RKO (cell line): ENCODE data around the gene NAXE.
"Not testable (repeated sequence)": the region's sequence is repeated elsewhere in the genome, so short reads cannot be mapped to it uniquely, and the experiment has no call there.

Experiments used
- DNase-seq: peaks from one replicate; pipeline ENCODE4 v3.0.0-alpha.2; 2016; ENCODE audit warnings: low spot score

The NAXE gene

DNA sequence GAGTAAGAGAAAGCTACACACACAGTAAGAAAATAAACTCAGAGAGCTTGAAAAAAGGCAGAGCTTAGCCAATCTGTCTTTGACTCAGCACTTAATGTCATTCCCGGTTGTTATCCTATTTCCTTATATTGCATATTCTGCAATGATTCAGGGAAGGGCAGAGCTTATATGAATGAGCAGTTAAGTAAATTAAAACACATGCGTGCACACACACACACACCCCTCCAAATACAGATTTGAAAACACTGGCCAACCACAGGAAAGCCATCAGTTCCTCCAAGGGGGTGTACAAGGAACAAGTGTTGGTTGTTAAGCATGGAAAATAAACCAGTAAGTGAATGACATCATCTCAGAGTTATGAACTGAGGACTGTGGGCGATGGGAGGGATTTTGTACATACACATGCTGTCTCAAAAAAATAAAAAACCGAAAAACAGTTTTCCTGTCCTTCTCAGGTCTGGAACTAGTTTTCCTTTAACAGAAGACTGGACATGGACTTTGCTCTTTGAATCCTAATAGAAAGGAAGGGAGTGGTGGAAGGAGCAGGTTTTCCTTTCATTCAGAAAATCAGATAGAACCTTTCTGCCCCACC is 20.2 kb upstream of the NAXE start:
- peak; percentile 88 for DNase-seq

DNA sequence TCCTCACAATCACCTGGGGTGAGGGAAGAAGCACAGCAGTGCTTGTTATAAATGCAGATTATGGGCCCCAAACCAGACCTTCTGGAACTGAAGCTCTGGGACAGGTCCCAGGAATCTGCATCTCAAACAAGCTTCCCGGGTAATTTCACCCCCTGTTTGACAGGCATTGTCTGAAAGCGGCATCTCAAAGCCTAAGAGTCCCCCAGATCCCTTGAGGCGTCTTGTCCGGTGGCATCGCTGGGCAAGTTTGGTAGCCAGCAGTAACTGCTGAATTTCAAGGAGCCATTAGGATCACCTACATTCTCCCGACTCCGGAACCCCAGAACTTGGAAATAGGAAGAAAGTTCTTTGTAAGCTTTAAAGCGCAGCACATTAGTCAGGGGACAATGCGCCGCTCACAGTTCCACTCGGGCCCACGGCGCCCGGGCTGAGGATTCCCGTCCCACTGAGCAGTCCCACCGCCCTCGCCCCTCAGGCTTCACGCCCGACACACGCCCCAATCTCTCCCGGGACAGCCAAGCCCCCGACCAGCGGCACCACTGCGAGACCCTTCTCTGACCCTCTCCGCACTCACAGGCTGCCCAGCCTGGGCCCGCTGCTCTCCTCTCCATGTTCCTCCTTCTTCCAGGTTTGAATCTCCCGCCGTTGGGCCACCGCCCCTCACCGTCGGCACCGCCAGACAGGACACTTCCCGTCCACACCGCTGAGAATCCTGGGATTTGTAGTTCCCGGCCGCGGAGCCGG is 19.5 kb upstream of the NAXE start, which contains the start of gene IQGAP3:
Gene IQGAP3 (minus strand): TSS at position 647 of the 744 bp plus-strand sequence. CDS start 36 bp downstream, at position 611.
- DNase-seq = peak; percentile 87

GRCh38 chr1:156572663-156573018 is 18.9 kb upstream of the NAXE start:
- no peak for DNase-seq

GRCh38 chr1:156574039-156574633 is 17.4 kb upstream of the NAXE start:
- no peak for DNase-seq

DNA sequence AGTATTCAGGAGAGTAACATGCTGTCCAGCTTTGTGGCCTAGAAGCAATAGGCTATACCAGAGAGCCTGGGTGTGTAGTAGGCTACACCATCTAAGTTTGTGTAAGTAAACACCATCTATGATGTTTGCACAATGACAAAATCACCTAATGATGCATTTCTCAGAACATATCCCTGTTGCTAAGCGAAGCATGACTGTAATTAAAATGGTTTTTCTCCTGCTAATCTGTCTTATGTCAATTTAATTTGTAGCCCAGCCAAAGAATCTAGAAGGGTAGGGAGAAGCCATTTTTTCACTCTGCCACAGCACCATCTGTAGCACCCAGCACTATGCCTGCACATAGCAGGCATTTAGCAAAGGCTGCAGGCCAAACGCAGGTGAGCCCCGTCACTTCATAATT is 14.0 kb upstream of the NAXE start:
- DNase-seq = no peak

DNA sequence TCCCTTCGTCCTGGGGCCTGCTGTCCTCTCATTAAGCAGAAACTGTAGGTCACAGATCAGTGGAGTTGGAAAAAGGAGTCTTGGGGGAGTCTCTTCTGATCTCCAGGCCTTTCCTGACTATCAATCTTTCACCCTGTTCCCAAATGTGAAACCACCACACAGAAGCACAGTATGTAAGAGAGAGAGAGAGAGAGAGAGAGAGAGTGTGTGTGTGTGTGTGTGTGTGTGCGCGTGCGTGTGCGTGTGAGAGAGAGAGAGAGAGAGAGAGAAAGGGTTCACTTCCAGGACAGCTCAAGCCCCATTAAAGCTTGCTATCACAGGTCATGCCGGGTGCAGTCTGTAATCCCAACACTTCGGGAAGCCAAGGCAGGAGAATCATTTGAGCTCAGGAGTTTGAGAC is 13.5 kb upstream of the NAXE start:
- no peak for DNase-seq

- no peak for DNase-seq
Measured at GRCh38 chr1:156579472-156579871, 12.1 kb upstream of the NAXE start, which contains the start of gene TTC24. Gene TTC24, plus strand, starts transcription at chr1:156579723. Its CDS starts 1,642 bp downstream, at chr1:156581365.

GRCh38 chr1:156581661-156582387 is 9.8 kb upstream of the NAXE start:
- no peak for DNase-seq

DNA sequence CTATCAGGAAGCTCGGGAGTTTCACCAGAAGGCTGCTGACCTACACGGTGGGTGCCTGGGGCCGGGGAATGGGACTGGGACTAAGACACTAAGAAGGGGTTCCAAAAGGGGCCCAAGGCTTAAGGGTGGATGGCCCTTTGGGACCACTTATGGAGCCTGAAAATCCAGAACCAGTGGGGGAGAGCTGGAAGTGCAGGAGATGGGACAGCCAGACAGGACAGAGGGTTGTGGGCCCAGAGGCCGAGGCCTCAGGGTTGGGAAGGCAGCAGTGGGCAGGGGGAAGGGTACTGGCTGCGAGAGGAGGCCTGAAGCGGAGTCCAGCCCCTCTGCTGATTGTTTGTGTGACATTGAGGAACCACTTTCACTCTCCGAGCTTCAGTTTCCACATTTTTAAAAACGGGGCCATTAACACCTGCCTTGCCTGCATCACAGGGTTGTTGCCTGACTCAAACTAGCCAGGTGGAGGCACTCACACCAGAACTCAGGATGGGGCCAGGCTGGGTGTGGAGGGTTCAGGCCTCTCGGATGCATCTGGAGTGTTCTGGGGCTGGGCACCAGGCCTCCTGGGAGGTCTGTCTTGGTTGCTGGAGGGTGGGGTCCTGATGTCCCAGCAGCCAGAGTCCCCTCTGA is 9.1 kb upstream of the NAXE start:
- no peak for DNase-seq

DNA sequence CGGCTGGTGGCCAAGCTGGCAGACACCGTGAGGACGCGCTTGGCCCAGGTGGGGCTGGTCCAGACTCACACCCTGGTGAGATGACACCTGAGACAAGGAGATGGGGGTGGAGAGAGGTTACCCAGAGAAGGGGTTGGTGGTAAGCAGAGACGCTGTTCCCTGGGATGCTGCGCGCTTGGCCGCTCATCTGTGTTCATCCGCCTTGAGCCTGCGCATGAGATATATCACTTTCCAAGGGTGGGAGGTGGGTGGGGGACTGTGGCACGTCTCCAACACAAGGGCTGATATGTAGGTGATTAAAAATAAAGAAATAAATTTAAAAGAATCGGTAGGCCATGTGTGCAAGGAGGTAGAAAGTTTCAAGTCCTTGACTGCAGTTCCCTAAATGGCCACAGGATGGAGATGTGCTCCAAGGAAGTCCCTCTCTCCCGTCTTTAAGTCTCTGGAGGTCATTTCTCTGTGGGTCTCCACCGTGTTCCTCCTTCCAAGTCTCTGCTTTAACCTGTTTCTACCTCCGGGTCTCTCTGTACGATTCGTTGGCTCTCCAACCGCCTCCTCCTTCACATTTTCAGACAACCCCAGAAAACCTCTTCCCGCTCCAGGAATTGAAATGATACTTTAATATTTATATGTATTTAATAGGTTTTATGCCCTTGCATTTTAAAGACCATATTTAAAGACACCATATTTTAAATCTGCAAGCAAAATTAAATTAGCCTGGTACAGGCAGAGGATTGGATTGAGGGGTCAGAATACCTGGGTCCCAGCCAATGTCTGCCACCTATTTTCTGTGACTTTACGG is 7.6 kb upstream of the NAXE start:
- peak; percentile 85 for DNase-seq

DNA sequence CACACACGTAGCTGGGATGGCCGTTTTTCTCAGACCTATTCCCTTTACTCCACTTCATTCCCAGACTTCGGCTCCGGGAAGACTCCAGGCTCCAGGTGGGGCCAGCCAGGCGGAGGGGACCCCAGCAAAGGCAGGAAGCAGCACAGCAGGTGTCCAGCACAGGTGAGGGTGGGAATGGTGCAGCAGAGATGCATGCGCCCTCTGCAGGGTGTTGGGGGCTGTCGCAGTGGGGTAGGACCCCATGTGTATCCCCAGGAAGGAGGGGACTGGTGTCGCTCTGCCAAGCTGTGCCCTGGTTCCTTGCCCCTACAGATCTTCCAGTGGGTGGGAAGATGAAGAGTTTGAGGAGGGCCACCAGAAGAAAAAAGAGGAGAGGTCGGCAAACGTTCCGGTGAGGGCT is 6.8 kb upstream of the NAXE start:
- DNase-seq = no peak

- no peak for DNase-seq
Measured at GRCh38 chr1:156586323-156586722, 5.3 kb upstream of the NAXE start.

- no peak for DNase-seq
Measured at GRCh38 chr1:156586892-156587477, 4.6 kb upstream of the NAXE start.

GRCh38 chr1:156587927-156588326 is 3.6 kb upstream of the NAXE start:
- not testable (repeated sequence) for DNase-seq

DNA sequence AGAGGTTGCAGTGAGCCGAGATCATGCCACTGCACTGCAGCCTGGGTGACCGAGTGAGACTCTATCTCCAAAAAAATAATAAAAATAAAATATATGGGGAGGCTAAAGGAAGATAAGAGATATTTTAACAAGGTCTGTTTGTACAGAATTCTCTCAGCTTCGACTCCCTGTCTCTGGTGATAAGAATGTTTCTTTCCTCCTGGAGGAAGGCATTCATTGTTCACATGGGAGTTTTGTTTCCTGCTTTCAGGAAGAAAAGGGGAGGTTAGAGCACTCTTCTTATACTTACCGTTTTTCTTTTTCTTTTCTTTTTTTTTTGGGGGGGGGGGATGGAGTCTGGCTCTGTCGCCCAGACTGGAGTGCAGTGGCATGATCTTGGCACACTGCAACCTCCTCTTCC is 2.0 kb upstream of the NAXE start:
- DNase-seq = no peak

GRCh38 chr1:156590326-156591180 is 1.0 kb upstream of the NAXE start:
- DNase-seq = no peak

GRCh38 chr1:156591181-156591431 is 470 bp upstream of the NAXE start:
- DNase-seq = no peak

- no peak for DNase-seq
Measured at GRCh38 chr1:156592158-156592909, 758 bp downstream of the NAXE start.

DNA sequence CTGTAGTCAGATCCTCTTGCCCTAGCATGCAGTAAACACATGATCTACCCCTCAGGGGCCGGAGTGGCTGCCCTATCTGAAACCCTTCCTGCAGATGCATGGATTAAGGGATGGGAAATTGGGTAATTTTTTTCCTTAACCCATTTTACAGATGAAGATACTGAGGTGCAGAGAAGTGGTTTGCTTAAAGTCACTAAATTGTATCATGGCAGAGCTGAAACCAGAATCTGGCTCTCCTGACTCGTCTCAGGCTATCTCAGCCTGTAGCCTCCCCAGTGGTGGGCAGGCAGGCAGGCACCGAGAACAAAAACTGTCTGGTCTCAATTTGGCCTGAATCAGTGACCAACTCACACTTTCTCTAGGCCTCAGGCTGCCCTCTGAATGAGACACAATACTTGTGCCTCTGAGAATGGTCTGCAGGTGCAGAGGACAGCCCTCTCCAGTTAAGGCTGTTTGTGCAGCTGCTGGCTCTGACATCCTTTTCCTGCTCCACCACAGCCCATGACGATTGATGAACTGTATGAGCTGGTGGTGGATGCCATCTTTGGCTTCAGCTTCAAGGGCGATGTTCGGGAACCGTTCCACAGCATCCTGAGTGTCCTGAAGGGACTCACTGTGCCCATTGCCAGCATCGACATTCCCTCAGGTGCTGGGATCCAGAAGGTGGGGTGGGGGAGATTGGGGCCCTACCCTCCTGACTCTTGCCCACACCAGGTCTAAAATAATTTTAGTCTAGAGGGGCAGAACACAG is 1.5 kb downstream of the NAXE start:
- DNase-seq = peak; percentile 62
